K562 (cell line): ENCODE measurements around the gene CDC42EP1. TPM values are rescaled to one million over a fixed set of nuclear protein-coding genes. Genes with fewer than 3 reads are reported as not detected.

Source experiments
- BHLHE40 ChIP-seq: IDR thresholded peaks from 2 replicates; pipeline ENCODE4 v1.6.1; 2011; ENCODE audit warnings: low read length, improper control_type of control experiment
- ESRRA ChIP-seq: fragments of 450-650 bp; IDR thresholded peaks from 2 replicates; pipeline ENCODE4 v1.6.1; 2014; ENCODE audit warnings: low read depth, mild to moderate bottlenecking, moderate library complexity, borderline replicate concordance
- KDM1A ChIP-seq, 2 experiments: fragments of 450-650 bp; IDR thresholded peaks; 2 replicates each; pipeline ENCODE4 v1.6.1; 2016; ENCODE audit warnings: mild to moderate bottlenecking in 2 of 2
- NFRKB ChIP-seq: fragments of 450-650 bp; IDR thresholded peaks from 2 replicates; pipeline ENCODE4 v1.6.1; 2016; ENCODE audit warnings: low read depth
- REST ChIP-seq, 2 experiments: fragments of 450-650 bp; formaldehyde crosslinking in 1 of 2; IDR thresholded peaks; 2 replicates each; pipeline versions ENCODE4 v1.4.0 to v1.6.1; 2014 to 2020; ENCODE audit warnings: mild to moderate bottlenecking in 2 of 2, borderline replicate concordance in 1 of 2, low read depth in 1 of 2
- TAL1 ChIP-seq: fragments of 450-650 bp; IDR thresholded peaks from 2 replicates; pipeline ENCODE4 v1.6.1; 2016; ENCODE audit warnings: mild to moderate bottlenecking
- ZNF77 ChIP-seq: fragments of 250-450 bp; sonication (Bioruptor Pico); IDR thresholded peaks from 2 replicates; pipeline ENCODE4 v1.5.0; 2020
- polyA plus RNA-seq, 8 experiments: library from polyadenylated mRNA; depleted of rRNA in 4 of 8; stranded (reverse) in 5 of 8; unstranded in 3 of 8; fragments of >200 nt; fragmentation: Nextera tagmentation in 2 of 8; fragmentation: Illumina TruSeq in 1 of 8; extraction: Ambion mirVana in 2 of 8; extraction: Trizol in 1 of 8; gene quantifications; 2 replicates each; pipeline versions ENCODE4 v1.2.1 to v1.2.3, GENCODE V29; 2011 to 2014; ENCODE audit warnings: inconsistent platforms in 1 of 8, missing spikeins in 1 of 8
- total RNA-seq, 7 experiments: library from RNA; depleted of rRNA in 6 of 7; stranded (reverse); fragments of >200 nt in 6 of 7; fragmentation: Illumina TruSeq in 2 of 7; extraction: Trizol in 2 of 7; gene quantifications; 2 replicates each; pipeline versions ENCODE4 v1.2.1 to v1.2.3, GENCODE V29; 2011 to 2021; ENCODE audit warnings: low replicate concordance in 1 of 7
- TF ChIP-seq, protein P1 (sequence below): sonication (generic); formaldehyde crosslinking; IDR thresholded peaks from 2 replicates; pipeline ENCODE4 v1.4.0; 2020; ENCODE audit warnings: mild to moderate bottlenecking, missing genetic modification reagents

Gene CDC42EP1
- total and polyA plus RNA-seq, 9 of the 15 experiments (the other 6 are each of a cell fraction or from before 2014, with no cell fraction given) = 0.67 to 70.2 (median 7.3) TPM

- TF ChIP-seq REST (IDR thresholded peaks at IDR 0.05; ENCODE audit: borderline replicate concordance) (peak; percentile 86), REST (CRISPR knock-in tag; IDR thresholded peaks at IDR 0.05; ENCODE audit: low read depth) (no peak), NFRKB (no peak), ZNF77 (no peak), ESRRA (0 out of 2 replicates have a peak, but pooled peaks have one; percentile 17), KDM1A (IDR thresholded peaks at IDR 0.05) (peak in 1 of 2 experiments; percentile 43; a peak in 1 of 4 replicates), TAL1 (no peak), BHLHE40 (no peak)
- TF ChIP-seq, protein P1, sequence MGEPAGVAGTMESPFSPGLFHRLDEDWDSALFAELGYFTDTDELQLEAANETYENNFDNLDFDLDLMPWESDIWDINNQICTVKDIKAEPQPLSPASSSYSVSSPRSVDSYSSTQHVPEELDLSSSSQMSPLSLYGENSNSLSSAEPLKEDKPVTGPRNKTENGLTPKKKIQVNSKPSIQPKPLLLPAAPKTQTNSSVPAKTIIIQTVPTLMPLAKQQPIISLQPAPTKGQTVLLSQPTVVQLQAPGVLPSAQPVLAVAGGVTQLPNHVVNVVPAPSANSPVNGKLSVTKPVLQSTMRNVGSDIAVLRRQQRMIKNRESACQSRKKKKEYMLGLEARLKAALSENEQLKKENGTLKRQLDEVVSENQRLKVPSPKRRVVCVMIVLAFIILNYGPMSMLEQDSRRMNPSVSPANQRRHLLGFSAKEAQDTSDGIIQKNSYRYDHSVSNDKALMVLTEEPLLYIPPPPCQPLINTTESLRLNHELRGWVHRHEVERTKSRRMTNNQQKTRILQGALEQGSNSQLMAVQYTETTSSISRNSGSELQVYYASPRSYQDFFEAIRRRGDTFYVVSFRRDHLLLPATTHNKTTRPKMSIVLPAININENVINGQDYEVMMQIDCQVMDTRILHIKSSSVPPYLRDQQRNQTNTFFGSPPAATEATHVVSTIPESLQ = no peak
Measured at GRCh38 chr22:37544955-37545702, 15.2 kb upstream of the CDC42EP1 start (continued).
